Spinal cord (tissue), 10 donors: ENCODE measurements around the gene CD99. TPM values are rescaled to one million over a fixed set of nuclear protein-coding genes. Genes with fewer than 3 reads are reported as not detected.
A peak's percentile ranks its signal among the peaks of the same experiment; 100 is the strongest.

Source experiments
- DNase-seq, 6 donors: peaks; one replicate each; pipeline versions ENCODE4 v3.0.0 to v3.0.0-alpha.2; 2013 to 2015; ENCODE audit warnings: low spot score in 6 of 6, low read depth in 4 of 6
- H3K27ac ChIP-seq: one replicate; pipeline ENCODE4 v1.5.1; 2013; ENCODE audit warnings: low read depth, low read length, control low read depth
- H3K27me3 ChIP-seq: one replicate; pipeline ENCODE4 v1.6.1; 2013; ENCODE audit warnings: low read length; ENCODE audit not compliant: control insufficient read depth, insufficient read depth
- H3K36me3 ChIP-seq: one replicate; pipeline ENCODE4 v1.6.1; 2013; ENCODE audit warnings: low read length; ENCODE audit not compliant: control insufficient read depth, insufficient read depth
- H3K4me1 ChIP-seq: one replicate; pipeline ENCODE4 v1.6.1; 2013; ENCODE audit warnings: low read length; ENCODE audit not compliant: control insufficient read depth, insufficient read depth
- H3K4me3 ChIP-seq: one replicate; pipeline ENCODE4 v1.5.1; 2013; ENCODE audit warnings: low read depth, low read length, control low read depth
- H3K9me3 ChIP-seq: one replicate; pipeline ENCODE4 v1.6.1; 2013; ENCODE audit warnings: low read length; ENCODE audit not compliant: control insufficient read depth, insufficient read depth
- WGBS: methylation state at CpG from one replicate; pipeline ENCODE4 v1.1.5; 2013; ENCODE audit warnings: missing lambda C conversion rate; ENCODE audit not compliant: insufficient coverage; 5-methylcytosine and 5-hydroxymethylcytosine counted together
- polyA plus RNA-seq, 2 donors: library from polyadenylated mRNA; unstranded; fragments of 120-200 nt; gene quantifications; one replicate each; pipeline ENCODE4 v1.2.1, GENCODE V29; 2013; ENCODE audit not compliant: insufficient read length in 2 of 2
- total RNA-seq, 2 donors: library from RNA; depleted of rRNA in 1 of 2; stranded (reverse); fragments of 120-200 nt in 1 of 2; fragments of >200 nt in 1 of 2; gene quantifications; one replicate each; pipeline versions ENCODE4 v1.2.3 to v1.2.4, GENCODE V29; 2013 to 2014
- donor health status: healthy.

CD99 gene
- total and polyA plus RNA-seq, 4 donors: 66.5 to 590 (median 370) TPM

DNA sequence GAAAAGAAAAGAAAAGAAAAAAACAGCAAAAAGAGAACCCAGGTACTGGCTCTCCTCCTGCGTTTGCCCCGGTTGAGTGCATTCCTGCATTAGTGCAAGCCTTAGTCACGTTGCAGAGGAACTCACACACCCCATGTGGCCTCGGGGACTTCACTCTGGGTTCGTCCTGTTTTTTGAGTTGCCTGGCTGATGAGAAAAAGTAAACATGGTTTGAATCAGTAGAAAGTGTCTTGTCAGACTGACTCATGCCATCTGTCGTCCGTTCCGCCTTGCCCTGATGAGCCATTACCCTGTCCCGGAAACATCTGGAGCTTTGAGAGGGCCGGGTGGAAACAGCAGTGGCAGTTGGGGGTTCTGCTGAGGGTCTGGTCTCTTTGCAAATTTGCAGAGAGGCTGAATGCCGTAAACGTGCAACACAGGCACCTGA is 16.3 kb downstream of the CD99 start:
- WGBS: 16% methylated on average over 10 of the region's 12 CpGs
- H3K4me3 ChIP-seq: no peak overlapping the region
- H3K4me1 ChIP-seq: peaks cover 58% of the 10 kb centered on the region
- H3K27me3 ChIP-seq: peaks cover 9% of the 10 kb centered on the region
- H3K9me3 ChIP-seq: no peaks in the 10 kb centered on the region
- H3K36me3 ChIP-seq: no peaks in the 10 kb centered on the region
- DNase-seq: peak in 2 of 6 donors; percentile 32 to 78
- H3K27ac ChIP-seq: no peak overlapping the region

DNA sequence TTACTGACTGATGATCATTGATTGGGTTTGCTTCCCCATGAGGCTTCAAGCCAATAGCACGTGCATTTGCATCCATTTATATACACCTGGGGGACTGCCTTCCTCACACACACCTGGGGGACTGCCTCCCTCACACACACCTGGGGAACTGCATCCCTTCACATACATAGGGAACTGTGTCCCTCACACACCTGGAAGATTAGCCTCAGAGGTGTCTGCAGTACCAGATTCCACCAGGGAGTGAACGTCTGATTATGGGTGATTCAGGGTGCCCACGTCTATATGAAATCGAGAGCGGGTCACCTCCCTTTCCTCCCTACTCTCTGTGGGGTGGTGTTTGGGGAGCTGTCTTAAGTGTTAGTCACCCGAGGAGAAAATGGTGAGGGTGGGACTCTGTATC is 16.9 kb downstream of the CD99 start:
- H3K27me3 ChIP-seq: peaks cover 9% of the 10 kb centered on the region
- no peaks in the 10 kb centered on the region for H3K36me3 ChIP-seq
- peaks cover 53% of the 10 kb centered on the region for H3K4me1 ChIP-seq
- H3K27ac ChIP-seq: no peak overlapping the region
- no peaks in the 10 kb centered on the region for H3K9me3 ChIP-seq
- DNase-seq: no peak
- no peak overlapping the region for H3K4me3 ChIP-seq
- WGBS: no CpG with 5 or more reads among the region's 6 CpGs

DNA sequence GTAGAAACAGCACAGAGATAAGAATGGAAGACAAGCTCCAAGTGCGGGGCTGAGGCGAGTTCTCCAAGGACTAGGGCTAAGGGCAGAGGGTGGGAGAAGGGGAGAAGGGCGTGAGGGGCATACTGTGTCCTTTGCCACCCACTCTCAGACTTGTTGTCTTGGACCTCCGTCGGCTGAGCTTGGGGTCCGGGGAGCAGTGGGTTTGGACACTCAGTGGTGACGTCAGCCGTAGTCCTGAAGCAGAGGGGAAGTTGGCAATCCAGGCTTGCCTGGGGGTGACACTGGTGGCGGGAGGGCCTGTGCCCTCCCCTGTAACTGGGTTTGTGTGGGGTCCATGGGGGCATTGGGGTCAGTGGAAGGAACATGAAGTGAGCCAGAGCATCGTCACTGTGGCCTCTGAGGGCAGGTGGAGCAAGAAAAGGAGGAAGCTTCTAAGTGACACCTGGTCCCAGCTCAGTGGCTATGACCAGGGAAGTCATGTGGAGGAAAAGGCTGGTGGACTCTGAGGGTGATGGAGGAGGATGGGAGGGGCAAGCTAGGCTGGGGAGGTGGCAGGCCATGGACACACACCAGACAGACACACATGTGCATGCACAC is 17.6 kb downstream of the CD99 start:
- H3K4me3 ChIP-seq: no peak overlapping the region
- no peak for DNase-seq
- H3K27ac ChIP-seq: no peak overlapping the region
- H3K4me1 ChIP-seq: peaks cover 50% of the 10 kb centered on the region
- H3K27me3 ChIP-seq: peaks cover 9% of the 10 kb centered on the region
- no peaks in the 10 kb centered on the region for H3K9me3 ChIP-seq
- WGBS: 84% methylated on average over 10 of the region's 10 CpGs
- H3K36me3 ChIP-seq: no peaks in the 10 kb centered on the region

DNA sequence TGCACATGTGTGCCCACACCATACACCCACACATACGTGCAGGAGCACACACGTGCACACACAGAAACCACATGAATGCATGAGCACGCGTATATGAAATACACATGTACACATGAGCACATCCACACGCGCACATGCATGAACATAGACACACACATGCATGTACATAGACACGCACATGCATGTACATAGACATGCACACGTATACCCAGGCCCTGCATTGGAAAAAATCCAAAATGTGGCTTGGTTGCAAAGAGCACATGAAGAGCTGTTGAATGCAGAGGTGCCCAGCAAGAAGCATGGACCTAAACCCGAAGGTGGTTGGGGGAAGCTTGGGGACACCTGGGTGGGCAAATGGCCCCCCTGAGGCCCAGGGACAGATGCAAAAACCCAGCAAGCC is 18.5 kb downstream of the CD99 start:
- Histone ChIP-seq H3K27ac (no peak overlapping the region), H3K4me1 (peaks cover 43% of the 10 kb centered on the region), H3K36me3 (no peaks in the 10 kb centered on the region), H3K9me3 (no peaks in the 10 kb centered on the region), H3K4me3 (no peak overlapping the region), H3K27me3 (peaks cover 4% of the 10 kb centered on the region)
- WGBS: 96% methylated on average over 7 of the region's 9 CpGs
- no peak for DNase-seq

DNA sequence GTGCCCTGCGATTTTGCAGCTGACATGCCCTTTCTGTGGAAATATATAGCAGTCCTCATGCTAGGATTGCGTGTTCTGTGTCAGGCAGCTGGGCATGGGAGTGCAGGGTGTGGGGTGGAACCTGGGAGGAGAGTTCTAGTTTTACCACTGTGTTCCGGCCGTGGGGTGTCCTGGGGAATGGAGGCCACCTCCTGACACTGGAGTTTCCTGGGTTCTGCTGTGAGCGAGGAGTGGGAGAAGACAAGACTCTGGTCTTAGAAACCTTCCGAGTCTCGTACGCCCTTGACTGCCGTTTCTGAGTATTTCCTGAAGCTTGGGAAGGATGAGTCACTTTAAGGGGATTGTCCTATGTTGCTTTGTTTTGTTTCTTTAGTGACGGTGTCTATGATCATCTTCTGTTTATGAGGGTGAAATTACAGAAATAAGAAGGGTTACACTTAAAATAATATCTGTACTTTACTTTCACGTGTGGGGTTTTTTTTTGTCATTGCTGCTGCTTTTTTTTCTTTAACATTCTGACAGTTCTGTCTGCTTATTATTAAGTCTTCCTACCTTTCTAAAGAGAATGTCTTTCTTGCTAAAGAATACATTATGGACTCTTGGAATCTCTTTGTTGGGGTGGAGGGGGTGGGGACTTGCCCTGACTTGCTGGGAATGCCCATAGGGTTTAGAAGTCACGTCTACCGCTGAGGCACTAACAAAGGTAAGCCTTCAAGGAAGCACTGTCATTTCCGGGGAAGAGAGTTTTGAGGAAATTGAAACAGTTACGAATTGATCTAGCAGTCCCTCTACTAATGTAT is 19.1 kb downstream of the CD99 start:
- no peak overlapping the region for H3K27ac ChIP-seq
- DNase-seq: no peak
- no peaks in the 10 kb centered on the region for H3K9me3 ChIP-seq
- peaks cover 4% of the 10 kb centered on the region for H3K27me3 ChIP-seq
- peaks cover 37% of the 10 kb centered on the region for H3K4me1 ChIP-seq
- 49% methylated on average over 5 of the region's 15 CpGs for WGBS
- H3K36me3 ChIP-seq: peaks cover 5% of the 10 kb centered on the region
- no peak overlapping the region for H3K4me3 ChIP-seq

DNA sequence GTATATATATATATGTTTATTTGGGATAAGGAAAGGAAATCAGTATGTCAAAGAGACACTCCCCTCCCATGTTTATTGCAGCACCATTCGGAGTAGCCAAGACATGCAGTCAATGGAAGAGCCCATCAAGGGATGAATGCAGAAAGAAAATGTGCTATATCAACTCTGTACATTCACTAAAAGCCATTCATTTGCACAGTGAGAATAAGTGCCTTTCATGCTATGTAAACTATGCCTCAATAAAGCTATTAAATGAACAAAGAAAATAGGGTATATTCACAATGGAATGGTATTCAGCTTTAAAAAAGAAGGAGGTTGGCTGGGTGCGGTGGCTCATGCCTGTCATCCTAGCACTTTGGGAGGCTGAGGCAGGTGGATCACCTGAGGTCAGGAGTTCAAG is 20.3 kb downstream of the CD99 start:
- peaks cover 29% of the 10 kb centered on the region for H3K4me1 ChIP-seq
- WGBS: 67% methylated on average over 1 of the region's 2 CpGs
- H3K9me3 ChIP-seq: no peaks in the 10 kb centered on the region
- DNase-seq: no peak
- no peak overlapping the region for H3K4me3 ChIP-seq
- peaks cover 4% of the 10 kb centered on the region for H3K27me3 ChIP-seq
- peaks cover 8% of the 10 kb centered on the region for H3K36me3 ChIP-seq
- H3K27ac ChIP-seq: no peak overlapping the region

DNA sequence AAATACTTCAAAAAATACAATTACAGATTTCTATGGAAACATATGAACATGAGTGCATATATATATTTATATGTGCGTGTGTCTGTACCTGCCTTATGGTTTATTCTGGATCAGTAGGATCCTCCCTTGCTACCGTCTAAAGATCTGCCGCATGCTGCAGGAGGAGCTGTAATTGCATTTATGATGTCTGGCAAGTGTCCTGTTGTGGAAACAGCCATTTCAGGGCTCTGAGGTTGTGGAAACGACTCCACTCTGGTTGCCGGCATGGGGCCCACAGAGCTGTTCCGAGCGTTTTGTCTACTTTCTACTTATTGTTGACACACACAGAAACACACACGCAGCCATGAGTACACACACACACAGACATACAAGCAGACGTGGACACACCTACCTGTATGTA is 21.3 kb downstream of the CD99 start:
- Histone ChIP-seq H3K27me3 (peaks cover 2% of the 10 kb centered on the region), H3K36me3 (peaks cover 11% of the 10 kb centered on the region), H3K4me3 (no peak overlapping the region), H3K4me1 (peaks cover 19% of the 10 kb centered on the region), H3K9me3 (no peaks in the 10 kb centered on the region), H3K27ac (no peak overlapping the region)
- no peak for DNase-seq
- 78% methylated on average over 7 of the region's 9 CpGs for WGBS

DNA sequence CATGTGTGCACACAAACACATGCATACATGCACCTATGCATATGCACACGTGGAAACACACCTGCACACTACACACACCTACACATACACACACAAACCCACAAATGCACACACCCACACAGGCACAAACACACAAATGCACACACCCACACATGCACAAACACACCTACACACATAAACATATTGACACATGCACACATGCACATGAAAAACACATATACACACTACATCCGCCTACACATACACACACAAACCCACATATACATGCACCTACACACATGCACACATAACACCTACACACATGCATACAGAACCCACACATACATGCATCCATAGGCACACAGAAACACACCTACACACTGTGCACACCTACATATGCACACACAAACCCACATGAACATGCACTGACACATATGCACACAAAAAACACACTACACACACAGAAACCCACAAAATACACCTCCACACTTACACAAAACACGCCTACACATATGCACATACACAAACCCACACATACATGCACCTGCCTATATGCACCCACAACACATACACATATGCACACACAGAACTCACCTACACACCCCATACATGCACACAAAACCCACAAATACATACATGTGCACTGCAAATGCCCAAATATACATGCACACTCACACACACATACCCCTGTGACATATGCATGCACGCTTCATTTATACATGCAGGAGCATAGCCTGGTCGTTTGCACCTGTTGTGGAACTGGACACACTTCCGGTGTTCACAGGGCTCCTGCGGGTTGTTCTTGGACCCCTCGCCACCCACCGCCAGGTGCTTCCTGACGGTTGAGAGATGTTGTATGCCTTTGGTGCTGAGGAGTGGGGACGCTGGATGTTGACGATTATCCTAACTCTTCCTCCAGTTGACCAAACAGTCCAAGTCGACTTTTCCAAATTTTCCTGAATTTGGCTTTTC is 22.1 kb downstream of the CD99 start:
- WGBS: 95% methylated on average over 11 of the region's 13 CpGs
- Histone ChIP-seq H3K4me1 (peaks cover 12% of the 10 kb centered on the region), H3K4me3 (no peak overlapping the region)

DNA sequence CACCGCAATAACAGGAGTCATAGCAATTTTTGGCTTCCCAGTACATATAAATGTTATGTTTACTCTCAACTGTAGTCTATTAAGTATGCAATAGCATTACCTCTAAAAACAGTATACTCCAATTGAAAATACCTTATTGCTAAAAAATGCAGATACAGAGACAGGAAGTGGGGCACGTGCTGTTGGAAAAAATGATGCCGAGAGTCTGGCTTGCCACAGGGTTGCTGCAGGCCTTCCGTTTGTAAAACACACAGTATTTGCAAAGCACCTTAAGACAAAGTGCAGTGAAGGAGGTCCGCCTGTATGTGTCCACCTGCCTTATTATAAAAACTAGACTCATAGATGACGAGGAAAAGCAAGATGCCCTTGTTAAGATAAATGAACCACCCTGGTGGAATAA is 23.5 kb downstream of the CD99 start:
- H3K27me3 ChIP-seq: no peaks in the 10 kb centered on the region
- peaks cover 6% of the 10 kb centered on the region for H3K4me1 ChIP-seq
- no peak overlapping the region for H3K27ac ChIP-seq
- peaks cover 16% of the 10 kb centered on the region for H3K36me3 ChIP-seq
- no peaks in the 10 kb centered on the region for H3K9me3 ChIP-seq
- no peak for DNase-seq
- no CpG with 5 or more reads among the region's 6 CpGs for WGBS
- H3K4me3 ChIP-seq: no peak overlapping the region

More for the DNA sequence above, 22.1 kb downstream of the CD99 start:
- Histone ChIP-seq H3K36me3 (peaks cover 15% of the 10 kb centered on the region), H3K27me3 (no peaks in the 10 kb centered on the region), H3K9me3 (no peaks in the 10 kb centered on the region), H3K27ac (no peak overlapping the region)
- DNase-seq: no peak
